Measurements from ENCODE around the gene MCM8.

The MCM8 gene

DNA sequence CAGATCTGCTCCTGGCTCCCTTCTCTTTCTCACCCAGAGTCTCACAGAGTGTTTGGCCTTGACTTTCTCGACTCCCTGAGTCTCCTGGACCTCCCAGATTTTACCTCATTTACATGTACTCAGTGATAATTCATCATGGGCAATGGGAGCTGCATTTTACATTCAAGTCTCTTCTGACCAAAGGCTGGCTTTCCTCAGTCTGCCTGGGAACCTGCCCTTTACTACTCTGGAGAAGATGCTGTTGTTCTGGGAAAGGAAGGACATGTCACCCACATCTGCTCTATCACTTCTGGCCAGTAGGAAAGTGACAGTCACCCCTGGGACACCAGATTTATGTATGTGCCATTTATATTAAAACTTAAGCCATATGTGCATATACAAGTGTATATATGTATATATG is 96.0 kb downstream of the MCM8 start:
- DNase-seq: no peak

GRCh38 chr20:6048391-6048790 is 97.9 kb downstream of the MCM8 start:
- DNase-seq: no peak
